Inflammatory macrophage treated with lipopolysaccharide for 4 hours (primary cell): ENCODE measurements around the gene SYCP3.
"Not testable (repeated sequence)": the region's sequence is repeated elsewhere in the genome, so short reads cannot be mapped to it uniquely, and the experiment has no call there.

ENCODE experiments used
- DNase-seq: peaks from one replicate; pipeline ENCODE4 v3.0.0-alpha.2; 2020

Gene SYCP3

GRCh38 chr12:101710288-101710687 is 29.0 kb downstream of the SYCP3 start:
- DNase-seq: no peak

GRCh38 chr12:101707131-101707782 is 32.0 kb downstream of the SYCP3 start:
- no peak for DNase-seq

- DNase-seq: no peak
These were observed 32.9 kb downstream of the SYCP3 start for GRCh38 chr12:101706403-101706802.

GRCh38 chr12:101703487-101703886 is 35.8 kb downstream of the SYCP3 start:
- DNase-seq: no peak

- no peak for DNase-seq
These were observed 38.9 kb downstream of the SYCP3 start for GRCh38 chr12:101700299-101700820.

GRCh38 chr12:101698800-101699347 is 40.4 kb downstream of the SYCP3 start:
- no peak for DNase-seq

- DNase-seq: peak; percentile 26
These were observed 41.1 kb downstream of the SYCP3 start for GRCh38 chr12:101697930-101698799.

- peak; percentile 48 for DNase-seq
These were observed 41.9 kb downstream of the SYCP3 start, which contains the start of gene CHPT1 for GRCh38 chr12:101697197-101697929. TSS of gene CHPT1 (plus strand) at chr12:101697640. CDS start at chr12:101697862, 222 bp downstream.

GRCh38 chr12:101696251-101697196 is 42.7 kb downstream of the SYCP3 start:
- peak; percentile 53 for DNase-seq

- DNase-seq: no peak
These were observed 43.6 kb downstream of the SYCP3 start for GRCh38 chr12:101695706-101696105.

GRCh38 chr12:101694986-101695385 is 44.3 kb downstream of the SYCP3 start:
- no peak for DNase-seq

- DNase-seq: no peak
These were observed 44.9 kb downstream of the SYCP3 start for GRCh38 chr12:101694297-101694848.

GRCh38 chr12:101691503-101692096 is 47.7 kb downstream of the SYCP3 start:
- no peak for DNase-seq

GRCh38 chr12:101690544-101691098 is 48.6 kb downstream of the SYCP3 start:
- DNase-seq: no peak

GRCh38 chr12:101686176-101686575 is 53.1 kb downstream of the SYCP3 start:
- DNase-seq: no peak

- DNase-seq: no peak
These were observed 54.2 kb downstream of the SYCP3 start for GRCh38 chr12:101685092-101685491.

GRCh38 chr12:101681627-101682026 is 57.6 kb downstream of the SYCP3 start:
- DNase-seq: not testable (repeated sequence)

- DNase-seq: no peak
These were observed 58.6 kb downstream of the SYCP3 start for GRCh38 chr12:101680647-101681046.

GRCh38 chr12:101680240-101680639 is 59.0 kb downstream of the SYCP3 start:
- DNase-seq: no peak
